Lower leg skin (tissue), 3 donors: ENCODE measurements around the gene EFNA4.

ENCODE experiments used
- POLR2A ChIP-seq, 2 donors: fragments of 450-650 bp; IDR thresholded peaks; one replicate each; pipeline ENCODE4 v1.6.1; 2016 to 2017; ENCODE audit warnings: antibody characterized with exemption in 2 of 2, mild to moderate bottlenecking in 1 of 2, moderate library complexity in 1 of 2
- TF ChIP-seq, protein P1 (sequence below), 3 donors: fragments of 450-650 bp; IDR thresholded peaks; one replicate each; pipeline ENCODE4 v1.5.1; 2016; ENCODE audit warnings: antibody characterized with exemption in 3 of 3, mild to moderate bottlenecking in 3 of 3, moderate library complexity in 2 of 3

DNA sequence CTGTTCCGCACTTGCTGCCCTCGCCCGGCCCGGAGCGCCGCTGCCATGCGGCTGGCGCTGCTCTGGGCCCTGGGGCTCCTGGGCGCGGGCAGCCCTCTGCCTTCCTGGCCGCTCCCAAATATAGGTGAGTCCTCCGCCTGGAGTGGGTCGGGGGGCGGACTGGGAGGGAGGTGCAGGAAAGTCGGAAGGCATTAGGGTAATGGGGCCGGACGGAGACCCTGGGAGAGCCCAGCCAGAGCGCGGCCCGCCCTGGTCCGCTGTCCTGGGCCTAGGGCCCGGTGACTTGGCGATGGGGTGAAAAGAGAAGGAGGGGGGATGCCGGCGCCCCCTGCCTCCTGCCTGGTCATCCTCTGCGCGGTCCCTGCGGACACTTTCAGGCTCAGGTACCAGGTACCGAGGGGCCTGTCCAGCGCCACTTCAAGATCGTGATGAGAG is 12.2 kb upstream of the EFNA4 start:
- TF ChIP-seq, protein P1, sequence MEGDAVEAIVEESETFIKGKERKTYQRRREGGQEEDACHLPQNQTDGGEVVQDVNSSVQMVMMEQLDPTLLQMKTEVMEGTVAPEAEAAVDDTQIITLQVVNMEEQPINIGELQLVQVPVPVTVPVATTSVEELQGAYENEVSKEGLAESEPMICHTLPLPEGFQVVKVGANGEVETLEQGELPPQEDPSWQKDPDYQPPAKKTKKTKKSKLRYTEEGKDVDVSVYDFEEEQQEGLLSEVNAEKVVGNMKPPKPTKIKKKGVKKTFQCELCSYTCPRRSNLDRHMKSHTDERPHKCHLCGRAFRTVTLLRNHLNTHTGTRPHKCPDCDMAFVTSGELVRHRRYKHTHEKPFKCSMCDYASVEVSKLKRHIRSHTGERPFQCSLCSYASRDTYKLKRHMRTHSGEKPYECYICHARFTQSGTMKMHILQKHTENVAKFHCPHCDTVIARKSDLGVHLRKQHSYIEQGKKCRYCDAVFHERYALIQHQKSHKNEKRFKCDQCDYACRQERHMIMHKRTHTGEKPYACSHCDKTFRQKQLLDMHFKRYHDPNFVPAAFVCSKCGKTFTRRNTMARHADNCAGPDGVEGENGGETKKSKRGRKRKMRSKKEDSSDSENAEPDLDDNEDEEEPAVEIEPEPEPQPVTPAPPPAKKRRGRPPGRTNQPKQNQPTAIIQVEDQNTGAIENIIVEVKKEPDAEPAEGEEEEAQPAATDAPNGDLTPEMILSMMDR (IDR thresholded peaks at IDR 0.05), result no peak
- no peak for TF ChIP-seq POLR2A (IDR thresholded peaks at IDR 0.05)
